HepG2 (cell line): ENCODE results near the gene PKNOX2. TPM values are rescaled to one million over a fixed set of nuclear protein-coding genes. Genes with fewer than 3 reads are reported as not detected.
A peak's percentile ranks its signal among the peaks of the same experiment; 100 is the strongest.

Experiments used
- CC2D1A ChIP-seq: sonication (generic); formaldehyde crosslinking; IDR thresholded peaks from 2 replicates; pipeline ENCODE4 v1.8.1; 2023; ENCODE audit warnings: mild to moderate bottlenecking, missing genetic modification reagents
- CHD4 ChIP-seq: fragments of 200-600 bp; sonication (generic); IDR thresholded peaks from 2 replicates; pipeline ENCODE4 v1.7.0; 2017; ENCODE audit warnings: mild to moderate bottlenecking, low read length, borderline replicate concordance
- ELF3 ChIP-seq: IDR thresholded peaks from 2 replicates; pipeline ENCODE4 v1.6.1; 2016; ENCODE audit warnings: missing genetic modification reagents, missing compliant biosample characterization
- GABPB1 ChIP-seq: IDR thresholded peaks from 2 replicates; pipeline ENCODE4 v1.6.1; 2016; ENCODE audit warnings: mild to moderate bottlenecking, missing genetic modification reagents, moderate library complexity, missing compliant biosample characterization
- GATAD1 ChIP-seq: IDR thresholded peaks from 2 replicates; pipeline ENCODE4 v1.6.1; 2016; ENCODE audit warnings: missing genetic modification reagents, missing compliant biosample characterization
- ISL2 ChIP-seq: sonication (generic); formaldehyde crosslinking; IDR thresholded peaks from 2 replicates; pipeline ENCODE4 v1.5.0; 2020; ENCODE audit warnings: missing genetic modification reagents
- KAT8 ChIP-seq: IDR thresholded peaks from 2 replicates; pipeline ENCODE4 v1.6.1; 2016; ENCODE audit warnings: missing genetic modification reagents, missing compliant biosample characterization
- REPIN1 ChIP-seq: sonication (generic); formaldehyde crosslinking; IDR thresholded peaks from 2 replicates; pipeline ENCODE4 v1.8.0; 2022; ENCODE audit warnings: missing genetic modification reagents, low read depth, mild to moderate bottlenecking, borderline replicate concordance
- SMC3 ChIP-seq: IDR thresholded peaks from 2 replicates; pipeline ENCODE4 v1.6.1; 2011; ENCODE audit warnings: low read length, improper control_type of control experiment
- YEATS2 ChIP-seq: sonication (generic); formaldehyde crosslinking; IDR thresholded peaks from 2 replicates; pipeline ENCODE4 v1.4.0; 2020; ENCODE audit warnings: missing genetic modification reagents, borderline replicate concordance
- ZMAT3 ChIP-seq: sonication (generic); formaldehyde crosslinking; conservative IDR thresholded peaks from 2 replicates; pipeline ENCODE4 v1.7.0; 2021; ENCODE audit warnings: missing genetic modification reagents
- ZNF282 ChIP-seq: fragments of 450-650 bp; IDR thresholded peaks from 2 replicates; pipeline ENCODE4 v1.6.1; 2018; ENCODE audit not compliant: partially characterized antibody
- ZNF331 ChIP-seq: sonication (generic); formaldehyde crosslinking; IDR thresholded peaks from 2 replicates; pipeline ENCODE4 v1.4.0; 2020; ENCODE audit warnings: missing genetic modification reagents
- ZNF430 ChIP-seq: sonication (generic); formaldehyde crosslinking; IDR thresholded peaks from 2 replicates; pipeline ENCODE4 v1.9.0; 2021; ENCODE audit warnings: mild to moderate bottlenecking, missing genetic modification reagents
- polyA plus RNA-seq, 8 experiments: library from polyadenylated mRNA; depleted of rRNA in 3 of 8; stranded (reverse) in 7 of 8; unstranded in 1 of 8; fragments of >200 nt; fragmentation: Illumina TruSeq in 4 of 8; extraction: Trizol in 4 of 8; gene quantifications; 2 replicates each; pipeline versions ENCODE4 v1.2.1 to v1.2.3, GENCODE V29; 2011 to 2016; ENCODE audit warnings: low read depth in 4 of 8, missing spikeins in 1 of 8, mixed read lengths in 1 of 8; ENCODE audit not compliant: insufficient read depth in 1 of 8
- total RNA-seq, 5 experiments: library from RNA; depleted of rRNA; stranded (reverse); fragments of >200 nt; fragmentation: Illumina TruSeq; extraction: Trizol; gene quantifications; 2 replicates each; pipeline ENCODE4 v1.2.3, GENCODE V29; 2016; ENCODE audit warnings: low read depth in 1 of 5
- TF ChIP-seq, protein P1 (sequence below): sonication (generic); formaldehyde crosslinking; IDR thresholded peaks from 2 replicates; pipeline ENCODE4 v1.4.0; 2020; ENCODE audit warnings: low read depth, missing genetic modification reagents
- TF ChIP-seq, protein P2 (sequence below): sonication (generic); formaldehyde crosslinking; IDR thresholded peaks from 2 replicates; pipeline ENCODE4 v1.4.0; 2020; ENCODE audit warnings: mild to moderate bottlenecking, missing genetic modification reagents
- TF ChIP-seq, protein P3 (sequence below): sonication (generic); formaldehyde crosslinking; conservative IDR thresholded peaks from 2 replicates; pipeline ENCODE4 v1.5.0; 2020; ENCODE audit warnings: missing genetic modification reagents
- TF ChIP-seq, protein P4 (sequence below): sonication (generic); formaldehyde crosslinking; IDR thresholded peaks from 2 replicates; pipeline ENCODE4 v1.8.0; 2022; ENCODE audit warnings: mild to moderate bottlenecking, missing genetic modification reagents, borderline replicate concordance

PKNOX2 gene
- total and polyA plus RNA-seq, 2 of the 13 experiments (the other 11 are each of a cell fraction or from before 2014, with no cell fraction given), result not detected

DNA sequence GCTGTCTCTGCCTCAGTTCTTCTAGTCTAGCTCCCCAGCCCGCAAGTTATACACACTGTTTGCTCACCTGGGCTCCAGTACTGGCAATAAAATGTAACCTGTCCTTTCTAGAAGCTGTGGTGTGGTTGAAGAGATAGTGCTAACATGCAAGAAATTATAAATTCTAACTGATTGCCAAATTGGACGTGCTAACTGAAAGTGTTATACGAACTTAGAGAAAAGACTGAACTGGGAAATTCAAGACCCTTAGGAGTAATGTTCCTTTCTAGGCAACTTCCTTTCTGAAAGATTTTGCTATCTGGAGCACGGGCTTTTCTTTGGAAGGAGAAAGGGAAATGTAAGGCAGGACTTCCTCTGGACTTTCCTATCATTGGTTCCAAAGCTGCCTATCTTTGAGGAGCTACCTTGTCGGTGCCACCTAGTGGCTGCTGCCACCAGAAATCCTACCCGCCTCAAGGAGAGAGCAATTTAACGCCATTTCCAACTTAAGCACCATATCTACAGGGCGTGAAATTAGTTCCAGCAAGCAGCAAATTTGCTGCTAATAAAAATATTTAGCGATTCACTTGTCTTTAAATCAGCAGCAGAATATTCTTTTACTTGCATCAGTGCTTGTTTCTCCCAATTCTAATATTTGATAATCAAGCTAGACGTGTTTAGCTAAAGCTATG, 40.5 kb upstream of the PKNOX2 start (continued):
- peak; percentile 53; the same call in 1 of the 2 replicates for TF ChIP-seq CC2D1A (CRISPR knock-in tag)
- TF ChIP-seq ELF3, result peak; percentile 35; the same call in 1 of the 2 replicates
- TF ChIP-seq ZNF282, result no peak
- peak; percentile 82 for TF ChIP-seq KAT8 (CRISPR knock-in tag)
- peak; percentile 58; the same call in 1 of the 2 replicates for TF ChIP-seq ZNF430 (CRISPR knock-in tag)
- no peak for TF ChIP-seq ZMAT3 (CRISPR knock-in tag)
- 0 out of 2 replicates have a peak, but pooled peaks have one; percentile 54 for TF ChIP-seq ZNF331 (CRISPR knock-in tag)
- 0 out of 2 replicates have a peak, but pooled peaks have one; percentile 21 for TF ChIP-seq ISL2
- TF ChIP-seq CHD4, result no peak
- peak; percentile 49; the same call in 1 of the 2 replicates for TF ChIP-seq GATAD1 (CRISPR knock-in tag)
- peak; percentile 87 for TF ChIP-seq GABPB1 (CRISPR knock-in tag)
- TF ChIP-seq, protein P1, sequence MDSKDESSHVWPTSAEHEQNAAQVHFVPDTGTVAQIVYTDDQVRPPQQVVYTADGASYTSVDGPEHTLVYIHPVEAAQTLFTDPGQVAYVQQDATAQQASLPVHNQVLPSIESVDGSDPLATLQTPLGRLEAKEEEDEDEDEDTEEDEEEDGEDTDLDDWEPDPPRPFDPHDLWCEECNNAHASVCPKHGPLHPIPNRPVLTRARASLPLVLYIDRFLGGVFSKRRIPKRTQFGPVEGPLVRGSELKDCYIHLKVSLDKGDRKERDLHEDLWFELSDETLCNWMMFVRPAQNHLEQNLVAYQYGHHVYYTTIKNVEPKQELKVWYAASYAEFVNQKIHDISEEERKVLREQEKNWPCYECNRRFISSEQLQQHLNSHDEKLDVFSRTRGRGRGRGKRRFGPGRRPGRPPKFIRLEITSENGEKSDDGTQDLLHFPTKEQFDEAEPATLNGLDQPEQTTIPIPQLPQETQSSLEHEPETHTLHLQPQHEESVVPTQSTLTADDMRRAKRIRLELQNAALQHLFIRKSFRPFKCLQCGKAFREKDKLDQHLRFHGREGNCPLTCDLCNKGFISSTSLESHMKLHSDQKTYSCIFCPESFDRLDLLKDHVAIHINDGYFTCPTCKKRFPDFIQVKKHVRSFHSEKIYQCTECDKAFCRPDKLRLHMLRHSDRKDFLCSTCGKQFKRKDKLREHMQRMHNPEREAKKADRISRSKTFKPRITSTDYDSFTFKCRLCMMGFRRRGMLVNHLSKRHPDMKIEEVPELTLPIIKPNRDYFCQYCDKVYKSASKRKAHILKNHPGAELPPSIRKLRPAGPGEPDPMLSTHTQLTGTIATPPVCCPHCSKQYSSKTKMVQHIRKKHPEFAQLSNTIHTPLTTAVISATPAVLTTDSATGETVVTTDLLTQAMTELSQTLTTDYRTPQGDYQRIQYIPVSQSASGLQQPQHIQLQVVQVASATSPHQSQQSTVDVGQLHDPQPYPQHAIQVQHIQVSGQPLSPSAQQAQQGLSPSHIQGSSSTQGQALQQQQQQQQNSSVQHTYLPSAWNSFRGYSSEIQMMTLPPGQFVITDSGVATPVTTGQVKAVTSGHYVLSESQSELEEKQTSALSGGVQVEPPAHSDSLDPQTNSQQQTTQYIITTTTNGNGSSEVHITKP (CRISPR knock-in tag), result no peak
- TF ChIP-seq, protein P2, sequence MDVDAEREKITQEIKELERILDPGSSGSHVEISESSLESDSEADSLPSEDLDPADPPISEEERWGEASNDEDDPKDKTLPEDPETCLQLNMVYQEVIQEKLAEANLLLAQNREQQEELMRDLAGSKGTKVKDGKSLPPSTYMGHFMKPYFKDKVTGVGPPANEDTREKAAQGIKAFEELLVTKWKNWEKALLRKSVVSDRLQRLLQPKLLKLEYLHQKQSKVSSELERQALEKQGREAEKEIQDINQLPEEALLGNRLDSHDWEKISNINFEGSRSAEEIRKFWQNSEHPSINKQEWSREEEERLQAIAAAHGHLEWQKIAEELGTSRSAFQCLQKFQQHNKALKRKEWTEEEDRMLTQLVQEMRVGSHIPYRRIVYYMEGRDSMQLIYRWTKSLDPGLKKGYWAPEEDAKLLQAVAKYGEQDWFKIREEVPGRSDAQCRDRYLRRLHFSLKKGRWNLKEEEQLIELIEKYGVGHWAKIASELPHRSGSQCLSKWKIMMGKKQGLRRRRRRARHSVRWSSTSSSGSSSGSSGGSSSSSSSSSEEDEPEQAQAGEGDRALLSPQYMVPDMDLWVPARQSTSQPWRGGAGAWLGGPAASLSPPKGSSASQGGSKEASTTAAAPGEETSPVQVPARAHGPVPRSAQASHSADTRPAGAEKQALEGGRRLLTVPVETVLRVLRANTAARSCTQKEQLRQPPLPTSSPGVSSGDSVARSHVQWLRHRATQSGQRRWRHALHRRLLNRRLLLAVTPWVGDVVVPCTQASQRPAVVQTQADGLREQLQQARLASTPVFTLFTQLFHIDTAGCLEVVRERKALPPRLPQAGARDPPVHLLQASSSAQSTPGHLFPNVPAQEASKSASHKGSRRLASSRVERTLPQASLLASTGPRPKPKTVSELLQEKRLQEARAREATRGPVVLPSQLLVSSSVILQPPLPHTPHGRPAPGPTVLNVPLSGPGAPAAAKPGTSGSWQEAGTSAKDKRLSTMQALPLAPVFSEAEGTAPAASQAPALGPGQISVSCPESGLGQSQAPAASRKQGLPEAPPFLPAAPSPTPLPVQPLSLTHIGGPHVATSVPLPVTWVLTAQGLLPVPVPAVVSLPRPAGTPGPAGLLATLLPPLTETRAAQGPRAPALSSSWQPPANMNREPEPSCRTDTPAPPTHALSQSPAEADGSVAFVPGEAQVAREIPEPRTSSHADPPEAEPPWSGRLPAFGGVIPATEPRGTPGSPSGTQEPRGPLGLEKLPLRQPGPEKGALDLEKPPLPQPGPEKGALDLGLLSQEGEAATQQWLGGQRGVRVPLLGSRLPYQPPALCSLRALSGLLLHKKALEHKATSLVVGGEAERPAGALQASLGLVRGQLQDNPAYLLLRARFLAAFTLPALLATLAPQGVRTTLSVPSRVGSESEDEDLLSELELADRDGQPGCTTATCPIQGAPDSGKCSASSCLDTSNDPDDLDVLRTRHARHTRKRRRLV (CRISPR knock-in tag), result no peak
- TF ChIP-seq YEATS2 (CRISPR knock-in tag), result peak; percentile 62
- TF ChIP-seq, protein P3, sequence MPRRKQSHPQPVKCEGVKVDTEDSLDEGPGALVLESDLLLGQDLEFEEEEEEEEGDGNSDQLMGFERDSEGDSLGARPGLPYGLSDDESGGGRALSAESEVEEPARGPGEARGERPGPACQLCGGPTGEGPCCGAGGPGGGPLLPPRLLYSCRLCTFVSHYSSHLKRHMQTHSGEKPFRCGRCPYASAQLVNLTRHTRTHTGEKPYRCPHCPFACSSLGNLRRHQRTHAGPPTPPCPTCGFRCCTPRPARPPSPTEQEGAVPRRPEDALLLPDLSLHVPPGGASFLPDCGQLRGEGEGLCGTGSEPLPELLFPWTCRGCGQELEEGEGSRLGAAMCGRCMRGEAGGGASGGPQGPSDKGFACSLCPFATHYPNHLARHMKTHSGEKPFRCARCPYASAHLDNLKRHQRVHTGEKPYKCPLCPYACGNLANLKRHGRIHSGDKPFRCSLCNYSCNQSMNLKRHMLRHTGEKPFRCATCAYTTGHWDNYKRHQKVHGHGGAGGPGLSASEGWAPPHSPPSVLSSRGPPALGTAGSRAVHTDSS (CRISPR knock-in tag), result no peak
- TF ChIP-seq REPIN1 (CRISPR knock-in tag), result no peak
- TF ChIP-seq, protein P4, sequence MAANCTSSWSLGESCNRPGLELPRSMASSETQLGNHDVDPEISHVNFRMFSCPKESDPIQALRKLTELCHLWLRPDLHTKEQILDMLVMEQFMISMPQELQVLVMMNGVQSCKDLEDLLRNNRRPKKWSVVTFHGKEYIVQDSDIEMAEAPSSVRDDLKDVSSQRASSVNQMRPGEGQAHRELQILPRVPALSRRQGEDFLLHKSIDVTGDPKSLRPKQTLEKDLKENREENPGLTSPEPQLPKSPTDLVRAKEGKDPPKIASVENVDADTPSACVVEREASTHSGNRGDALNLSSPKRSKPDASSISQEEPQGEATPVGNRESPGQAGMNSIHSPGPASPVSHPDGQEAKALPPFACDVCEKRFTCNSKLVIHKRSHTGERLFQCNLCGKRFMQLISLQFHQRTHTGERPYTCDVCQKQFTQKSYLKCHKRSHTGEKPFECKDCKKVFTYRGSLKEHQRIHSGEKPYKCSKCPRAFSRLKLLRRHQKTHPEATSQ (CRISPR knock-in tag), result peak; percentile 50; the same call in 1 of the 2 replicates
- peak; percentile 50; the same call in 1 of the 2 replicates for TF ChIP-seq SMC3
